Smooth muscle cell of bladder (primary cell): ENCODE data around the gene ELP2. TPM values are rescaled to one million over a fixed set of nuclear protein-coding genes. Genes with fewer than 3 reads are reported as not detected.

Experiments used
- total RNA-seq: library from RNA; depleted of rRNA; stranded (reverse); fragments of >200 nt; gene quantifications from 2 replicates; pipeline ENCODE4 v1.2.3, GENCODE V29; 2014

Gene ELP2, protein sequence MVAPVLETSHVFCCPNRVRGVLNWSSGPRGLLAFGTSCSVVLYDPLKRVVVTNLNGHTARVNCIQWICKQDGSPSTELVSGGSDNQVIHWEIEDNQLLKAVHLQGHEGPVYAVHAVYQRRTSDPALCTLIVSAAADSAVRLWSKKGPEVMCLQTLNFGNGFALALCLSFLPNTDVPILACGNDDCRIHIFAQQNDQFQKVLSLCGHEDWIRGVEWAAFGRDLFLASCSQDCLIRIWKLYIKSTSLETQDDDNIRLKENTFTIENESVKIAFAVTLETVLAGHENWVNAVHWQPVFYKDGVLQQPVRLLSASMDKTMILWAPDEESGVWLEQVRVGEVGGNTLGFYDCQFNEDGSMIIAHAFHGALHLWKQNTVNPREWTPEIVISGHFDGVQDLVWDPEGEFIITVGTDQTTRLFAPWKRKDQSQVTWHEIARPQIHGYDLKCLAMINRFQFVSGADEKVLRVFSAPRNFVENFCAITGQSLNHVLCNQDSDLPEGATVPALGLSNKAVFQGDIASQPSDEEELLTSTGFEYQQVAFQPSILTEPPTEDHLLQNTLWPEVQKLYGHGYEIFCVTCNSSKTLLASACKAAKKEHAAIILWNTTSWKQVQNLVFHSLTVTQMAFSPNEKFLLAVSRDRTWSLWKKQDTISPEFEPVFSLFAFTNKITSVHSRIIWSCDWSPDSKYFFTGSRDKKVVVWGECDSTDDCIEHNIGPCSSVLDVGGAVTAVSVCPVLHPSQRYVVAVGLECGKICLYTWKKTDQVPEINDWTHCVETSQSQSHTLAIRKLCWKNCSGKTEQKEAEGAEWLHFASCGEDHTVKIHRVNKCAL
- 267 and 281 TPM in 2 replicates for total RNA-seq

DNA sequence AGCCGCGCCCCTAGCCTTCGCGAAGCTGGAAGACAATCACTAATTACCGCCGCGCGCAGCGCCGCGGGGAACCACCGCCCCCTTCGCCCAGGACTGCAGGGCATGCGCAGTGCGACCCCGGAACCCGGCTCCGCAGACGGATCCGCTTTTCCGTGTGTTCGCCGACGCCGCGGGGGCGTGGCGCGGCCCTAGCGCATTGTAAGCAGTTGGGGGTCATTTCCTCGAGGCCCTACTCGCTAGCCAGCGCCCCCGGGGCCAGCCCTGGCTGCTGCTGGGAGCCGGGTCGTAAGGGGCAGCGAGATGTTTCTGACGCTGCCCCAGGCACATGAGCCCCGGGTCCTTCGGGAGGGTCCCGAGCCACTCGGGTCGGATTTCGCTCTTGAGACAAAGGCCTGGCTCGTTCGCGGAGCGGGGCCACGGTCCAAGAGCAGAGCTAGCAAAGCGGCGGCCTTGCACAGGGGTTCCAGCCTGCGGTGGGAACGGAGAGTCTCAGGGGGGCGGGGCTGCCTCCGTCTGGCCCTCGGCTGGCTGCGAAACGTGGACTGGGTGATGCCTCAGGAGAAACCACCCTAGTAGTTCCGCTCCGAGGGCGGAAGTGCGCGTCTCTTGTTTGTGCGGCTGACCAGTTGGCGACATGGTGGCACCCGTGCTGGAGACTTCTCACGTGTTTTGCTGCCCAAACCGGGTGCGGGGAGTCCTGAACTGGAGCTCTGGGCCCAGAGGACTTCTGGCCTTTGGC is at the start of gene ELP2, which contains the start of gene SLC39A6:
TSS of gene ELP2 (plus strand) at position 600 of the 739 bp plus-strand sequence. CDS start at position 635, 35 bp downstream.
TSS of gene SLC39A6 (minus strand) at position 41 of the 739 bp plus-strand sequence. CDS start 2,333 bp downstream, outside the sequence.

DNA sequence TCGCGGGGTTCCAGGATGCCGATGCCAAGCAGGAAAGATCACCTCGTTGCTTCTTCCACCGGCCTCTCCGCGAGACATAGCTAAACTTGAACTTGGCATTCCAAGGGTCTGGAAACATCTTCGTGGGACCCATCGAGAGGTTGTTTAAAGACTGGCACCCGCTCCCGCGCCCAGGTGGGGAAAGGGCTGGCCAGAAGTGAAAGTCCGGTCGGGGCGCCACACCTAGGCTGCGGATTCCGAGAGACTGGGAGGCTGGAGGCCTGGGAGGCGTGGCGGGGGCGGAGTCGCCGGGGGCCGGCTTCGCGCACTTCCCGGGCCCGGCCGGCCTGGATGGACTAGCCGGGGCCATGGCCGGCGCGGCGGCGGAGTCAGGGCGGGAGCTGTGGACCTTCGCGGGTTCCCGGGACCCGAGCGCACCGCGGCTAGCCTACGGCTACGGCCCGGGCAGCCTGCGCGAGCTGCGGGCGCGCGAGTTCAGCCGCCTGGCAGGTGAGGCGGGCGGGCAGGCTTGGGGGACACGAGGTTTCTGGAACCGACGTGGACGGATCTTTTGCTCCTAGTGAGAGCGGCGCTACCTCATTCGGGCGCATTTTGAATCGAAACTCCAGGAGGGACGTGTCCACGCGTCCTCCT is 57.6 kb downstream of the ELP2 start, which contains the start of gene MOCOS:
TSS of gene MOCOS (plus strand) at position 305 of the 633 bp plus-strand sequence. CDS start at position 348, 43 bp downstream.

Other genes starting within 250 kb of the ELP2 start
- gene RPRD1A, start 62.3 kb upstream of the ELP2 start, total RNA-seq, result 33.0 and 41.7 TPM in 2 replicates
- gene SLC39A6, start 559 bp upstream of the ELP2 start, total RNA-seq, result 144 and 166 TPM in 2 replicates
- gene MOCOS, start 57.6 kb downstream of the ELP2 start, total RNA-seq, result 10.9 and 11.0 TPM in 2 replicates
- gene FHOD3, start 167.8 kb downstream of the ELP2 start, total RNA-seq, result 6.1 and 16.9 TPM in 2 replicates